HEK293T (cell line): ENCODE data around the gene TTC7B.

ENCODE experiments used
- CTCF ChIA-PET: fragments of 350-600 bp; formaldehyde crosslinking; extraction: SDS; loops from one replicate; lab custom pipeline; 2021; ENCODE audit warnings: antibody characterized with exemption, inconsistent platforms; lab: Yijun Ruan, JAX
- POLR2A ChIA-PET: fragments of 350-600 bp; formaldehyde crosslinking; extraction: SDS; loops from one replicate; lab custom pipeline; 2020; ENCODE audit warnings: antibody characterized with exemption, inconsistent platforms; lab: Yijun Ruan, JAX
- DNase-seq: peaks from one replicate; pipeline ENCODE4 v3.0.0; 2012; ENCODE audit warnings: mixed read lengths; ENCODE audit errors: extremely low spot score
- ARNT ChIP-seq: fragments of 450-650 bp; IDR thresholded peaks from 2 replicates; pipeline ENCODE4 v1.6.1; 2017; ENCODE audit warnings: mild to moderate bottlenecking
- BHLHE40 ChIP-seq: fragments of 450-650 bp; IDR thresholded peaks from 2 replicates; pipeline ENCODE4 v1.6.1; 2016; ENCODE audit warnings: mild to moderate bottlenecking, moderate library complexity, borderline replicate concordance
- CTBP1 ChIP-seq: fragments of 450-650 bp; IDR thresholded peaks from 2 replicates; pipeline ENCODE4 v1.6.1; 2016; ENCODE audit warnings: borderline replicate concordance
- ELF4 ChIP-seq: fragments of 450-650 bp; IDR thresholded peaks from 2 replicates; pipeline ENCODE4 v1.6.1; 2017; ENCODE audit warnings: antibody characterized with exemption
- FOXA1 ChIP-seq: fragments of 450-650 bp; IDR thresholded peaks from 2 replicates; pipeline ENCODE4 v1.6.1; 2016; ENCODE audit warnings: mild to moderate bottlenecking
- FOXK2 ChIP-seq: fragments of 450-650 bp; IDR thresholded peaks from 2 replicates; pipeline ENCODE4 v1.6.1; 2016; ENCODE audit warnings: mild to moderate bottlenecking
- FOXM1 ChIP-seq: fragments of 450-650 bp; IDR thresholded peaks from 2 replicates; pipeline ENCODE4 v1.6.1; 2017; ENCODE audit warnings: mild to moderate bottlenecking, borderline replicate concordance
- HDGF ChIP-seq: fragments of 450-650 bp; IDR thresholded peaks from 2 replicates; pipeline ENCODE4 v1.6.1; 2017; ENCODE audit warnings: antibody characterized with exemption, borderline replicate concordance
- L3MBTL2 ChIP-seq: fragments of 450-650 bp; conservative IDR thresholded peaks from 2 replicates; pipeline ENCODE4 v1.6.1; 2016; ENCODE audit warnings: mild to moderate bottlenecking
- LEF1 ChIP-seq: fragments of 450-650 bp; IDR thresholded peaks from 2 replicates; pipeline ENCODE4 v1.6.1; 2017; ENCODE audit warnings: mild to moderate bottlenecking, borderline replicate concordance
- NFRKB ChIP-seq: fragments of 450-650 bp; IDR thresholded peaks from 2 replicates; pipeline ENCODE4 v1.6.1; 2016; ENCODE audit warnings: mild to moderate bottlenecking, moderate library complexity
- SP1 ChIP-seq: fragments of 450-650 bp; IDR thresholded peaks from 2 replicates; pipeline ENCODE4 v1.6.1; 2017
- SUZ12 ChIP-seq: fragments of 450-650 bp; IDR thresholded peaks from 2 replicates; pipeline ENCODE4 v1.6.1; 2016; ENCODE audit warnings: mild to moderate bottlenecking
- TARDBP ChIP-seq: fragments of 450-650 bp; IDR thresholded peaks from 2 replicates; pipeline ENCODE4 v1.6.1; 2016
- ZNF384 ChIP-seq: fragments of 450-650 bp; IDR thresholded peaks from 2 replicates; pipeline ENCODE4 v1.6.1; 2016
- TF ChIP-seq, protein P1 (sequence below): fragments of 450-650 bp; IDR thresholded peaks from 2 replicates; pipeline ENCODE4 v1.6.1; 2016

The TTC7B gene

GRCh38 chr14:90503582-90503981, 312.6 kb downstream of the TTC7B start:
- ChIA-PET POLR2A (no interaction called here), CTCF (interaction anchor here (1.5 kb wide), 1 partner anchor 104 kb away, joined by 3 read pairs; no protein-coding TSS in a partner anchor)
- no peak for TF ChIP-seq TARDBP
- no peak for TF ChIP-seq ZNF384
- DNase-seq: no peak

GRCh38 chr14:90502760-90503159, 313.5 kb downstream of the TTC7B start:
- no peak for DNase-seq
- TF ChIP-seq ZNF384: no peak
- no peak for TF ChIP-seq HDGF
- TF ChIP-seq ARNT: no peak
- no peak for TF ChIP-seq FOXK2
- no peak for TF ChIP-seq ELF4
- CTCF ChIA-PET: interaction anchor here (1.5 kb wide), 1 partner anchor 103 kb away, joined by 3 read pairs; no protein-coding TSS in a partner anchor
- POLR2A ChIA-PET: no interaction called here

DNA sequence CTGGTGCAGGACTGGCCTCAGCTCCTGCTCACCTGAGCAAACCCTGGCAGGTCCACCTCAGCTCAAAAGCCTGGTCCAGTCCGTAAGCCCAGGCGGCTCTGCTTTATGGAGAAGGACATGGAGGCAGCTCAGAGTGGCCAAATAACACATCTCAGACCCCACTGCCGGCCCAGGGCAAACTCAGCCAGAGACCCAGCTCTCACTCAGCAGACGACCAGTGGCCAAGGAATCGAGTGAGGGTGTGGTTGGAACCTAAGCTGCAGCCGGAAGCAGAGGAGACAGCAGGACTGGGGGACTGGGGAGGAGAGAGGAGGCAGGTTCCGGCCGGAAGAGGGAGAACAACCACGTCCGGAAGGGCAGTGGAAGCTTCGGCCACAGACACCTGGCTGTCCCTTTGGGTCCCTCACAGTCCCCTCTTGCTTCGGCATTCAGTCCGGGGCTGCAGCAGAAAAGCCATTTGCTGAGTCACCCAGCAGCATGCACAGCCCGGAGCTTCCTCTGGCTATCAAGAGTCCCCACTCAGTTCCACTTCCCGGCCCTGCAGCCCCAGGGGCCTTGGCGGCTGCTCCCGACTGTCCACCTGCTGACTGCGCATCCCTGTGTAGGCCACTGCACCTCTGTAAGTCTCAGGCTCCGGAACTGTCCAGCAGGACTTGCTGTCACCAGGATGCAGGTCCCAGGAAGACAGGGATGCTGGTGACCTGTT, 315.4 kb downstream of the TTC7B start:
- DNase-seq: no peak
- POLR2A ChIA-PET: no interaction called here
- CTCF ChIA-PET: no interaction called here
- TF ChIP-seq BHLHE40 (no peak), FOXM1 (no peak), ELF4 (no peak), FOXA1 (no peak), L3MBTL2 (no peak), ZNF384 (no peak), FOXK2 (no peak), ARNT (no peak), HDGF (no peak), LEF1 (no peak), CTBP1 (no peak), TARDBP (no peak), SP1 (no peak), SUZ12 (no peak)
- TF ChIP-seq, protein P1, sequence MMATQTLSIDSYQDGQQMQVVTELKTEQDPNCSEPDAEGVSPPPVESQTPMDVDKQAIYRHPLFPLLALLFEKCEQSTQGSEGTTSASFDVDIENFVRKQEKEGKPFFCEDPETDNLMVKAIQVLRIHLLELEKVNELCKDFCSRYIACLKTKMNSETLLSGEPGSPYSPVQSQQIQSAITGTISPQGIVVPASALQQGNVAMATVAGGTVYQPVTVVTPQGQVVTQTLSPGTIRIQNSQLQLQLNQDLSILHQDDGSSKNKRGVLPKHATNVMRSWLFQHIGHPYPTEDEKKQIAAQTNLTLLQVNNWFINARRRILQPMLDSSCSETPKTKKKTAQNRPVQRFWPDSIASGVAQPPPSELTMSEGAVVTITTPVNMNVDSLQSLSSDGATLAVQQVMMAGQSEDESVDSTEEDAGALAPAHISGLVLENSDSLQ: no peak

- DNase-seq: no peak
- TF ChIP-seq FOXM1 (no peak), ELF4 (no peak), TARDBP (no peak), CTBP1 (no peak), HDGF (no peak), FOXK2 (no peak), SP1 (no peak), SUZ12 (no peak), BHLHE40 (no peak)
- ChIA-PET CTCF (no interaction called here), POLR2A (no interaction called here)
Measured at GRCh38 chr14:90499908-90500664, 316.1 kb downstream of the TTC7B start.

DNA sequence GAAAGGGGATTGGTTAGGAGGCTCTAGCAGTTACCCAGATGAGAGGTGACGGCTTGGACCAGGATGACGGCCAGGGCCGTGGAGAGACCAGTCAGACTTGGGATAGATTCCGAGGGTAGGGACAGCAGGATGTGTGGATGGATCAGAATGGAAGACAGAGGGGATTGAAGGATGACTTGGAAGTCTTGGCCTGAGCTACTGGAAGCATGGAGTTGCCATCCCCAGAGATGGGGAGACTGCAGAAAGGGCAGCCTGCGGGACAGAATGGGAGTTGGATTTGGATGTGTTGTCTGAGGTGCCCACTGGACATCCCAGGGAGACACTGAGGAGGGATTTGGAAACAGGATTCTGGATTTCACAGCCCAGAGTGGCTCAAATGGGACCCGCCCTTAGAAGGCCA, 317.1 kb downstream of the TTC7B start:
- POLR2A ChIA-PET: no interaction called here
- no peak for DNase-seq
- no peak for TF ChIP-seq FOXM1
- TF ChIP-seq, protein P1: no peak
- TF ChIP-seq FOXA1: no peak
- no peak for TF ChIP-seq SUZ12
- no peak for TF ChIP-seq LEF1
- TF ChIP-seq NFRKB: no peak
- TF ChIP-seq TARDBP: no peak
- CTCF ChIA-PET: no interaction called here

- CTCF ChIA-PET: no interaction called here
Measured at GRCh38 chr14:90498198-90498597, 318.0 kb downstream of the TTC7B start.

More at GRCh38 chr14:90498198-90498597, 318.0 kb downstream of the TTC7B start:
- no peak for TF ChIP-seq SUZ12
- no peak for TF ChIP-seq BHLHE40
- no peak for TF ChIP-seq FOXK2
- no peak for TF ChIP-seq ARNT
- TF ChIP-seq HDGF: no peak
- TF ChIP-seq ELF4: no peak
- TF ChIP-seq FOXM1: no peak
- TF ChIP-seq, protein P1: no peak
- no peak for TF ChIP-seq LEF1
- TF ChIP-seq L3MBTL2: no peak
- TF ChIP-seq FOXA1: no peak
- no peak for TF ChIP-seq SP1
- no peak for TF ChIP-seq NFRKB
- TF ChIP-seq CTBP1: no peak
- no peak for TF ChIP-seq ZNF384
- TF ChIP-seq TARDBP: no peak
- DNase-seq: no peak
- POLR2A ChIA-PET: no interaction called here
